ACC112 (cell line): ENCODE data around the gene ACSM3.

Experiments used
- H2AFZ ChIP-seq: fragments of 200-600 bp; sonication (generic); one replicate; pipeline ENCODE4 v1.6.0; 2017; ENCODE audit warnings: antibody characterized with exemption, low read length; ENCODE audit not compliant: unreplicated experiment
- H3K27ac ChIP-seq: fragments of 200-600 bp; sonication (generic); 2 replicates; pipeline ENCODE4 v1.5.1; 2014; ENCODE audit warnings: low read depth, mild to moderate bottlenecking, antibody characterized with exemption, low read length, moderate library complexity
- H3K27me3 ChIP-seq: fragments of 200-600 bp; sonication (generic); 2 replicates; pipeline ENCODE4 v1.6.1; 2014; ENCODE audit warnings: mild to moderate bottlenecking, antibody characterized with exemption, low read length, moderate library complexity, mixed read lengths; ENCODE audit not compliant: insufficient read depth
- H3K36me3 ChIP-seq: fragments of 200-600 bp; sonication (generic); 2 replicates; pipeline ENCODE4 v1.6.1; 2016; ENCODE audit warnings: mild to moderate bottlenecking, antibody characterized with exemption, low read length, moderate library complexity, mixed read lengths; ENCODE audit not compliant: insufficient read depth
- H3K4me1 ChIP-seq: fragments of 200-600 bp; sonication (generic); one replicate; pipeline ENCODE4 v1.6.1; 2016; ENCODE audit warnings: low read length, mixed read lengths; ENCODE audit not compliant: insufficient read depth, unreplicated experiment, control insufficient read depth
- H3K4me3 ChIP-seq: fragments of 200-600 bp; sonication (generic); 2 replicates; pipeline ENCODE4 v1.5.1; 2014; ENCODE audit warnings: mild to moderate bottlenecking, low read depth, low read length
- H3K79me2 ChIP-seq: fragments of 200-600 bp; sonication (generic); one replicate; pipeline ENCODE4 v1.6.0; 2016; ENCODE audit warnings: low read length; ENCODE audit not compliant: control insufficient read depth, unreplicated experiment, insufficient read depth

ACSM3 gene

GRCh38 chr16:20826039-20826566, 62.3 kb downstream of the ACSM3 start:
- Histone ChIP-seq H3K36me3 (peaks cover 13% of the 10 kb centered on the region; the same call in 1 of the 2 replicates), H3K27me3 (no peaks in the 10 kb centered on the region)

GRCh38 chr16:20829536-20829935, 65.7 kb downstream of the ACSM3 start:
- Histone ChIP-seq H3K36me3 (peaks cover 18% of the 10 kb centered on the region; the same call in 1 of the 2 replicates), H3K4me1 (no peaks in the 10 kb centered on the region), H3K79me2 (no peaks in the 10 kb centered on the region), H3K27me3 (no peaks in the 10 kb centered on the region), H3K4me3 (no peak overlapping the region), H3K27ac (no peak overlapping the region), H2AFZ (no peak overlapping the region)

More at GRCh38 chr16:20826039-20826566, 62.3 kb downstream of the ACSM3 start:
- no peaks in the 10 kb centered on the region for H3K79me2 ChIP-seq
- no peak overlapping the region for H2AFZ ChIP-seq
- H3K4me3 ChIP-seq = no peak overlapping the region
- H3K4me1 ChIP-seq = no peaks in the 10 kb centered on the region
- no peak overlapping the region for H3K27ac ChIP-seq

GRCh38 chr16:20830372-20830771, 66.6 kb downstream of the ACSM3 start:
- H3K36me3 ChIP-seq = peaks cover 26% of the 10 kb centered on the region
- no peaks in the 10 kb centered on the region for H3K4me1 ChIP-seq
- no peak overlapping the region for H3K4me3 ChIP-seq
- no peaks in the 10 kb centered on the region for H3K79me2 ChIP-seq
- no peaks in the 10 kb centered on the region for H3K27me3 ChIP-seq
- no peak overlapping the region for H2AFZ ChIP-seq
- no peak overlapping the region for H3K27ac ChIP-seq

- Histone ChIP-seq H3K27me3 (no peaks in the 10 kb centered on the region), H3K4me3 (no peak overlapping the region), H3K27ac (no peak overlapping the region), H3K4me1 (no peaks in the 10 kb centered on the region), H3K79me2 (no peaks in the 10 kb centered on the region), H2AFZ (no peak overlapping the region), H3K36me3 (peaks cover 27% of the 10 kb centered on the region)
These were observed 69.3 kb downstream of the ACSM3 start for GRCh38 chr16:20833086-20833485.

- H3K4me3 ChIP-seq = no peak overlapping the region
- no peak overlapping the region for H3K27ac ChIP-seq
- no peaks in the 10 kb centered on the region for H3K27me3 ChIP-seq
- no peaks in the 10 kb centered on the region for H3K79me2 ChIP-seq
- no peaks in the 10 kb centered on the region for H3K4me1 ChIP-seq
- H2AFZ ChIP-seq = no peak overlapping the region
- peaks cover 30% of the 10 kb centered on the region for H3K36me3 ChIP-seq
These were observed 74.4 kb downstream of the ACSM3 start for GRCh38 chr16:20838240-20838639.

GRCh38 chr16:20839504-20839903, 75.7 kb downstream of the ACSM3 start:
- Histone ChIP-seq H3K79me2 (no peaks in the 10 kb centered on the region), H3K4me1 (no peaks in the 10 kb centered on the region), H2AFZ (no peak overlapping the region), H3K27me3 (no peaks in the 10 kb centered on the region), H3K27ac (no peak overlapping the region), H3K4me3 (no peak overlapping the region), H3K36me3 (peaks cover 25% of the 10 kb centered on the region)

GRCh38 chr16:20844054-20844453, 80.2 kb downstream of the ACSM3 start:
- H3K36me3 ChIP-seq = 0 out of 2 replicates have a peak, but pooled peaks cover 4% of the 10 kb centered on the region
- H2AFZ ChIP-seq = no peak overlapping the region
- H3K27me3 ChIP-seq = no peaks in the 10 kb centered on the region
- H3K79me2 ChIP-seq = no peaks in the 10 kb centered on the region
- H3K4me1 ChIP-seq = no peaks in the 10 kb centered on the region
- no peak overlapping the region for H3K27ac ChIP-seq
- H3K4me3 ChIP-seq = no peak overlapping the region

- Histone ChIP-seq H3K27ac (no peak overlapping the region), H2AFZ (no peak overlapping the region), H3K79me2 (no peaks in the 10 kb centered on the region)
These were observed 80.8 kb downstream of the ACSM3 start for GRCh38 chr16:20844588-20844987.

GRCh38 chr16:20846030-20846429, 82.2 kb downstream of the ACSM3 start:
- Histone ChIP-seq H3K79me2 (no peaks in the 10 kb centered on the region), H3K4me1 (peaks cover 18% of the 10 kb centered on the region), H3K27ac (no peak overlapping the region), H3K27me3 (no peaks in the 10 kb centered on the region), H3K4me3 (no peak overlapping the region), H2AFZ (no peak overlapping the region), H3K36me3 (no peaks in the 10 kb centered on the region)

More at GRCh38 chr16:20844588-20844987, 80.8 kb downstream of the ACSM3 start:
- no peaks in the 10 kb centered on the region for H3K27me3 ChIP-seq
- H3K4me1 ChIP-seq = peaks cover 4% of the 10 kb centered on the region
- 0 out of 2 replicates have a peak, but pooled peaks cover 4% of the 10 kb centered on the region for H3K36me3 ChIP-seq
- no peak overlapping the region for H3K4me3 ChIP-seq

- Histone ChIP-seq H3K36me3 (no peaks in the 10 kb centered on the region), H2AFZ (no peak overlapping the region), H3K27me3 (no peaks in the 10 kb centered on the region), H3K27ac (no peak overlapping the region), H3K79me2 (no peaks in the 10 kb centered on the region), H3K4me1 (peaks cover 23% of the 10 kb centered on the region), H3K4me3 (no peak overlapping the region)
These were observed 82.7 kb downstream of the ACSM3 start for GRCh38 chr16:20846551-20846950.
